Chondrocyte (in vitro differentiated cells): ENCODE results near the gene LANCL1. TPM values are rescaled to one million over a fixed set of nuclear protein-coding genes. Genes with fewer than 3 reads are reported as not detected.
A peak's percentile ranks its signal among the peaks of the same experiment; 100 is the strongest.

Experiments
- DNase-seq: peaks from one replicate; pipeline ENCODE4 v3.0.0; 2021; ENCODE audit warnings: mixed read lengths, low spot score
- H3K27ac Mint-ChIP-seq: one replicate; pipeline ENCODE4 v1.8.0; 2021; ENCODE audit warnings: mild to moderate bottlenecking, moderate library complexity, mixed read lengths; ENCODE audit not compliant: unreplicated experiment
- H3K27me3 Mint-ChIP-seq: 2 replicates; pipeline ENCODE4 v1.8.0; 2021; ENCODE audit warnings: low read depth, mixed read lengths
- H3K36me3 Mint-ChIP-seq: 2 replicates; pipeline ENCODE4 v1.8.0; 2021; ENCODE audit warnings: low read depth, mixed read lengths
- H3K4me1 Mint-ChIP-seq: 2 replicates; pipeline ENCODE4 v1.8.0; 2021; ENCODE audit warnings: low read depth, mild to moderate bottlenecking, mixed read lengths
- H3K4me3 Mint-ChIP-seq: one replicate; pipeline ENCODE4 v1.8.0; 2021; ENCODE audit warnings: mild to moderate bottlenecking, moderate library complexity, mixed read lengths; ENCODE audit not compliant: unreplicated experiment
- H3K9me3 Mint-ChIP-seq: 2 replicates; pipeline ENCODE4 v1.8.0; 2021; ENCODE audit warnings: low read depth, mixed read lengths
- total RNA-seq: library from RNA; stranded (reverse); gene quantifications from 3 replicates; pipeline ENCODE4 v1.2.1, GENCODE V29; 2021
- TF ChIP-seq, protein P1 (sequence below): fragments of 200-600 bp; sonication (generic); IDR thresholded peaks from 2 replicates; pipeline ENCODE4 v1.5.0; 2021; ENCODE audit warnings: antibody characterized with exemption, mild to moderate bottlenecking, moderate library complexity

LANCL1 gene
- total RNA-seq, 1 donor from 2014 or later, result 52.1 TPM

DNA sequence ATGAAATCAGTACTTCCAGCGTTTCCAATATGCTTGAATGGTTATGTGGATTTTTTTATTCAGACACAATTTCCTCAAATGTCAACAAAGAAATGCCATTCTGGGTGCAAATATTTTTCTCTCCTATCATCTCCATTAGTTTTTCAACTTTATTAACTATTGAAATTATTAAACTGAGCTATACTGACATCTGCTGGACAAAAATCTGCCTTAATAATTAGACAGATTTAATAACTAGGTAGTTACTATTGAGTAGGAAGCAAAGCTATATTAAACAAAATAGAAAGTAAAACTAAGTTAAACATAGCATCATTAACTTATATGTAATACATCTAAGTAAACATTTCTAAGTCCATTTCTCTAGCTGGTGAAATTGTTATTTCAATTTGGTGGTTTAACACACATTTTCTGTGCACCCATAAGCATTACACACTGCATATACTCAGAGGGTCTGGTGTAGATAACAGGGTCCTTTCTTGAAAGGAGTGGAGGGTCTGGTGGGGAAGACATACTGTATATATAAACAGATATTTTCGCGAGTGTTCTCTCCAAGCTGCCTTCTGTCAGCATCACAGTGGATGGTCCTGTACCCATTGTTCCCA, 77.0 kb downstream of the LANCL1 start:
- Mint-ChIP-seq H3K9me3 (no peaks in the 10 kb centered on the region), H3K36me3 (no peaks in the 10 kb centered on the region), H3K4me1 (no peaks in the 10 kb centered on the region), H3K4me3 (no peak overlapping the region), H3K27me3 (peaks cover 44% of the 10 kb centered on the region), H3K27ac (no peak overlapping the region)
- DNase-seq, result no peak
- TF ChIP-seq, protein P1, sequence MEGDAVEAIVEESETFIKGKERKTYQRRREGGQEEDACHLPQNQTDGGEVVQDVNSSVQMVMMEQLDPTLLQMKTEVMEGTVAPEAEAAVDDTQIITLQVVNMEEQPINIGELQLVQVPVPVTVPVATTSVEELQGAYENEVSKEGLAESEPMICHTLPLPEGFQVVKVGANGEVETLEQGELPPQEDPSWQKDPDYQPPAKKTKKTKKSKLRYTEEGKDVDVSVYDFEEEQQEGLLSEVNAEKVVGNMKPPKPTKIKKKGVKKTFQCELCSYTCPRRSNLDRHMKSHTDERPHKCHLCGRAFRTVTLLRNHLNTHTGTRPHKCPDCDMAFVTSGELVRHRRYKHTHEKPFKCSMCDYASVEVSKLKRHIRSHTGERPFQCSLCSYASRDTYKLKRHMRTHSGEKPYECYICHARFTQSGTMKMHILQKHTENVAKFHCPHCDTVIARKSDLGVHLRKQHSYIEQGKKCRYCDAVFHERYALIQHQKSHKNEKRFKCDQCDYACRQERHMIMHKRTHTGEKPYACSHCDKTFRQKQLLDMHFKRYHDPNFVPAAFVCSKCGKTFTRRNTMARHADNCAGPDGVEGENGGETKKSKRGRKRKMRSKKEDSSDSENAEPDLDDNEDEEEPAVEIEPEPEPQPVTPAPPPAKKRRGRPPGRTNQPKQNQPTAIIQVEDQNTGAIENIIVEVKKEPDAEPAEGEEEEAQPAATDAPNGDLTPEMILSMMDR, result peak; percentile 86

DNA sequence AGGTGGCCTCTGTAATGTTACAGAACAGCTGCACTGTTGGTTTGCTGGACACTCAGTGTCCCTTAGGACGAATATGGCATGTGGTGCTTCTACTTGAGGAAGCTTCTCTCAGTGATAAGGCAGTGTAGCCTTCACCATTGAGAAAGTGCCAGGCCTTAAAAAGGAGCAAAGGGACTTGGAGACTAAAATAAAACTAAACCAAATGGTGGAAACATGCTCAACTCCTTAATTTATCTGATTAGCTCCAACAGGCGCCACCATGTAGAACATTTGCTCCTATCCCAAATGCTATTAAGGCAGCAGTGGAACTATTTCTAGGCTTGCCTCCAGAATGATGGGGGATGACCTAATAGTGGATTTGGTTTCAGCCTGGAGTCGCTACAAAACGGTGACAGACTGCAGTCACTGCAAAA, 84.1 kb downstream of the LANCL1 start:
- H3K27me3 Mint-ChIP-seq, result peaks cover 13% of the 10 kb centered on the region
- TF ChIP-seq, protein P1, result no peak
- no peaks in the 10 kb centered on the region for H3K4me1 Mint-ChIP-seq
- H3K36me3 Mint-ChIP-seq, result no peaks in the 10 kb centered on the region
- H3K9me3 Mint-ChIP-seq, result no peaks in the 10 kb centered on the region
- H3K4me3 Mint-ChIP-seq, result no peak overlapping the region
- DNase-seq, result no peak
- no peak overlapping the region for H3K27ac Mint-ChIP-seq

DNA sequence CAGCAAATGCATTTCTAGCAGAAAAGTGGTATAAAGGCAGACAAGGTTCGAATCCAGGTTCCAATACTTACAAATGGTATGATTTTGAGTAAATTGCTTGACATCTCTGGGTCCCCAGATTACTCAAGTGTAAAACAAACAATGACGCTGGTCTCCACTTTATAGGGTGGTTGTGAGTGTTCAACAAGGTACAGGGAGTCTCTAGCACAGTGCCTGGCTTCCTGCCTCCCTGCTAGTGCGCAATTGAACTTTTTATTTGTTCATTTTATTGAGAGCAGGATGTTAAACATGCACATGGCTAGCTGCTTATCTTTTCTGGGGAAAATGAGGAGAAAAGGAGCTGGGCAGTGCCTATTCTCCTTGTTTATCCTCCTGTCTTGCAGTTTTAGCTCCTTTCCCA, 86.7 kb downstream of the LANCL1 start:
- no peak overlapping the region for H3K4me3 Mint-ChIP-seq
- H3K27me3 Mint-ChIP-seq, result peaks cover 11% of the 10 kb centered on the region
- H3K27ac Mint-ChIP-seq, result no peak overlapping the region
- H3K9me3 Mint-ChIP-seq, result no peaks in the 10 kb centered on the region
- TF ChIP-seq, protein P1, result no peak
- H3K36me3 Mint-ChIP-seq, result no peaks in the 10 kb centered on the region
- no peak for DNase-seq
- H3K4me1 Mint-ChIP-seq, result no peaks in the 10 kb centered on the region

DNA sequence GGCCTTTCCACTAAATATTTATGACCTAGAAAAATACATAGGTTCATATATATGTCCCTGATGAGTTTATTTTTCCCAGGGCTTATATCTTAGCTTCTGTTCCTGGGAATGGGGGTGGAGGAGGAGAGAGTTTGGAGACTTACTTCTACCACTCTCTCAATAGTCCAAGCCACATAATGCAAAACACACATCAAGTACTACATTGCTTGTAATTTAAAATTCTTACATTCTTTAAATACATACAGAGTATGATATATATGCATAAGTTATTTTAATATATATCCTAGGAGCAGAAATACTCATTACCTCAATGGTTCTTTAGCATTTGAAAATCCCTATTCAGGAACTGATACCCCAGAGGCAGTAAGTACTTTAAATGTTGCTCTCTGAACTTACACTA, 88.4 kb downstream of the LANCL1 start:
- Mint-ChIP-seq H3K27ac (no peak overlapping the region), H3K27me3 (peaks cover 16% of the 10 kb centered on the region), H3K4me3 (no peak overlapping the region), H3K9me3 (no peaks in the 10 kb centered on the region), H3K36me3 (no peaks in the 10 kb centered on the region), H3K4me1 (no peaks in the 10 kb centered on the region)
- TF ChIP-seq, protein P1, result no peak
- no peak for DNase-seq

DNA sequence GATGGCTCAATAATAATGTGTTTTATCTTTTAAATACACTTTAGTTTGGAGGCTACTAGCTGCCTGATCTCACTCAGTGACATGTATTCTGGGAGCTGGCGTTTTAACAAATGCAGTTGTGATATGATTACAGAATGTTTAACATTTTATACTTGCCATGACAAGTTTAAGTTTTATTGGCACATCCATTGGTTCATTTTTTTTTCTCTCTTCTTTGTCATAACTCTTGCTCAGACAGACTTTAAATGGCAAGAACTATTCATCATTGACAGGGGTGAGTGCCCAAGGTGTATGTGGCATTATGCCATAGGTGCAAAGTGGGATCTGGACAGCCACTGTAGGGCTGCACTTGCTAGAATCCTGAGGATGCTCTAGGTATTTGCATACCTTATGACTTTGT, 89.5 kb downstream of the LANCL1 start:
- peaks cover 22% of the 10 kb centered on the region for H3K27me3 Mint-ChIP-seq
- no peak overlapping the region for H3K27ac Mint-ChIP-seq
- H3K9me3 Mint-ChIP-seq, result no peaks in the 10 kb centered on the region
- H3K4me3 Mint-ChIP-seq, result no peak overlapping the region
- no peak for DNase-seq
- no peaks in the 10 kb centered on the region for H3K4me1 Mint-ChIP-seq
- H3K36me3 Mint-ChIP-seq, result no peaks in the 10 kb centered on the region
- TF ChIP-seq, protein P1, result no peak

Other genes starting within 250 kb of the LANCL1 start
- not detected in 3 replicates for gene MYL1, start 161.6 kb downstream of the LANCL1 start, total RNA-seq
- gene CPS1, start 79.8 kb upstream of the LANCL1 start, total RNA-seq, result 4.3 to 15.2 TPM (median 4.6 TPM) in 3 replicates